HG03378 (cell line): Measurements from ENCODE around the gene NINL.
A peak's percentile ranks its signal among the peaks of the same experiment; 100 is the strongest.
"Not testable (repeated sequence)": the region's sequence is repeated elsewhere in the genome, so short reads cannot be mapped to it uniquely, and the experiment has no call there.

Experiments
- ATAC-seq: cut with Tn5 transposase; IDR thresholded peaks from one replicate; pipeline ENCODE4 v1.9.1; 2021; ENCODE audit warnings: mild to moderate bottlenecking, moderate library complexity; ENCODE audit not compliant: unreplicated experiment

The NINL gene

DNA sequence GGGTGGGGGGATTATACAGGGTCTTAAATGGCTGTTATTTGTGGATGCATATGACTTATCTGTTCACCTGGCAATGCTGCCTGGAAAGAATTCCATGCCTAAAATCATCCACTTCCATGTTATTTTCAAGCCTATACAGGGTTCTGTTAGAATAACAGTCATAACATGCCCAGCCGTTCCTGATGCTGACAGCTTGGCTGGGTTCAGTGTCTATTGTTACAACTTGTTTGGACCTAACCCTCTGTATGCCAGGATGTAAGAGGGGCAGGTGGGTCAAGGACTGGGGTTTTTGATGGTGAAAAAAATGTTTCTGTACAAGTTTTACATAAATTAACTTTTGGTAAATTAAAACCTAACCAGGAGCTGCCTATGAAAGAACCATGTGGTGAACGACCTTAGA, 98.0 kb downstream of the NINL start:
- ATAC-seq = no peak

- no peak for ATAC-seq
Observed at GRCh38 chr20:25486377-25486776, 99.0 kb downstream of the NINL start.

DNA sequence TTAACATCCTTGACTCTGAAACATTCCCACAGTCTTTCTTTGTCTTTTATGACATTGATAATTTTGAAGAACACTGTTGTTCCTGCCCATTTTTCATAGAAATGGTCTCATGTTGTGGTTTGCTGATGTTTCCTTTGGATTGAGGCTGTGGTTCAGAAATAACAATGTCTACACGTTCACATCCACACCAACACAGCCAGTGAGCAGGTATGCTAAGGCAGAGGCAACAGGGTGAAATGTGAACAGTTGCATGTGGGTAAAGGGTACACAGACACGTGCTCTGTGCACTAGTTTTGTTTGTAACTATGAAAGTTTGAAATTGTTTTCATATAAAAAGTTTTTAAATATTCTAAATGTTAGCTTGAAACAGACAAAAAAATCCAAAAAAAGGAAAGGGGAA, 99.5 kb downstream of the NINL start:
- ATAC-seq = no peak

DNA sequence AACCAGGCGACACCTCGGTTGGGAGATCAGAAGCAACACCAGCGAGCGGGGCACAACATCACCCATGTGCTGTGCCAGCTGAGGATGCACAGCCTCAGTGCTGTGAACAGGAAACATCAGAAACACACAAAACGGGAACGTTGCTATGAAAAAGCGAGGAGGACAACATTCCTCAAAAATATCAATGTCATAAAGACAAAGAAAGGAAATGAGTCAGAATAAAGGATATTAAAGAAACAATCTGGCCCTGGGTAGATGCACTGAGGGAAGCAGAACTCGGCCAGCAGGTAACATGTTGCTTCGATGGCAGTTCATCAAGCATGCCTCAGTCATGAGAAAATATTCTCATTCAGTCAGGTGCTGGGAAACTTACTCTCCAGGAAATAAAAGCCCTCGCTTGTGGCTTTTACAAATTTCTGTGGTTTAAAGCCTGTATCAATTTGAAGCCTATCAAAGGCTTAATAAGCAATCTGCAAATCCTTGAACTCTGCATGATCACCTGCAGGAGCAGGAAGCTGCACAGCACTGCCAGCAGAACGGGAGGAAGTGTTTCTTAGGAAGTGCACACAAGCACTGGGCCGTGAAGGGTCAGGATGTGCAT, 100.3 kb downstream of the NINL start:
- ATAC-seq = no peak

DNA sequence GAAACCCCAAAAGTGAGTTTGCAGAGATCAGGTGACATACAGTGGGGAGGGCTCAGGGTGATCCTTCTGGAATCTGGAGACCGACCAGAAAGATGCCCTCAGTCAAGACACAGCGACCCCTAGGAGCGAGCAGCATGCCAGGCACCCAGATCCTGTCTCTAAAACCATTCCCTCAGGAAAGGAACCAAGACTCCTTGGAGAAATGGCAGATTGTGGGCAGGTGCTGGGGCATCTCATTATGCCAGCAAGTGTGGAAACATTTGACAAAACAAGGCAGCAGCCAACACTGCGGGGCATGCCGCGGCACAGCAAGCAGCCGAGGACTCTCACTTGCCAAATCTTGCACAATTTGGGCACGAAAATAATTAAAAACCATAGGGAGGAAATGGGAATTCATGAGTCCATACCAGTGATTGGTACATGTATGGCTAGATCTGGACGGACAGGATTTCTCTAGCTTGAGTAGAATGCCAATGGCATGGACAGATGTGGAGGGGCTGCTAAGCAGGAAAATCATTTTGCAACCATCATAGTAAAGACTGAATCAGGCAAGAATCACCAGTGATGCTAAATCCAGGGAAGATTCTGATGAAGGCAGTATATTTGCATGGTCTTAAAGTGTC, 101.0 kb downstream of the NINL start:
- ATAC-seq = no peak

DNA sequence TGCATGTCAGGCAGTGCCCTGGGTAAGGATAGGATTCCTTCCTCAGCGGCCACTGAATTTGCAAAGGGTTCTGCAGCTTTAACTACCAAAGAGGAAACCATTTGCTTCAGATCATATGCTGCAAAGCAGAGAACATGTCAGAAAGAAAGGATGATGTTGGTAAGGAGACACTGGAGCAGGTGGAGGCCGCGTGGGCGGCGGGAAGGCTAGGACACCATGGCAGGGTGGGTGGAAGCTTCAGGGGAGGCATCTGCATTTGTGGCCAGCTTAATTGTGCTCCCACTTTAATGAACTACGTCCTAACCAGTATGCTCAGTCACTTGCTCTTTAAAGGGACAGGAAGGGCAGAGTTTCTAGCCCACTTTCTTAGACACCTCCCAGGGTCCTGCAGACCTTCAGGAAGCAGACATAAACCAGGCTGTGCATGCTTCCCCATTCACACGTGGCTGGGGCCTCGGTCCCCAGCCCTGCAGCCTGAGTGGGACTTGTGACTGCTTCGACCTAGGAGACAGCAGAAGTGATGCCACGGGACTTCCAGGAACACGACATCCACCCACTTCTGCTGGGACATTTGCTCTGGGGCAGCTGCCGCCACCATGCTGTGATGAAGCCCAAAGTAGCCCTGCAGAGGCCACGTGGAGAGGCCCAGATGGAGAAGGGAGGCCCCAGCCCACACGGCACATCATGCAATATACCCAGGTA, 101.7 kb downstream of the NINL start:
- no peak for ATAC-seq

DNA sequence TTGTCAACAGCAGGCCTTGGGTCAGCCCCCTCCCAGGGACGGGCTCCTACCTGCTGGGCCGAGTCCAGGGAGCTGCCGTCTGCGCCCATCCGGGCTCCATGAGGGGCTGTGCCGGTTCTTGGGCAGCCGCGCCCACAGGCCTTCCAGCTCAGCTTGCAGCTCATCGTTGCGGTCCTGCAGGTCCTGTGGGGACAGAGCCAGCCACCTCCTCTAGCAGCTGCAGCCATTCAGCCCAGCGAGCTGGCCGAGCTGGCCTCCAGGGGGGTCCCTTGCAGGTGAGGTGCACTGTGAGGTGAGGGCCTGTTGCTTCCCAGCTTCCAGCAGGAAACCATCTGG, 103.4 kb downstream of the NINL start:
- no peak for ATAC-seq

- no peak for ATAC-seq
Observed at GRCh38 chr20:25481235-25481917, 104.0 kb downstream of the NINL start.

GRCh38 chr20:25480797-25481196, 104.5 kb downstream of the NINL start:
- no peak for ATAC-seq

GRCh38 chr20:25480156-25480555, 105.2 kb downstream of the NINL start:
- ATAC-seq = no peak

GRCh38 chr20:25479638-25480037, 105.7 kb downstream of the NINL start:
- ATAC-seq = no peak

- no peak for ATAC-seq
Observed at GRCh38 chr20:25478889-25479568, 106.3 kb downstream of the NINL start.

GRCh38 chr20:25477014-25477882, 108.1 kb downstream of the NINL start:
- no peak for ATAC-seq

GRCh38 chr20:25476106-25477013, 109.0 kb downstream of the NINL start:
- no peak for ATAC-seq

DNA sequence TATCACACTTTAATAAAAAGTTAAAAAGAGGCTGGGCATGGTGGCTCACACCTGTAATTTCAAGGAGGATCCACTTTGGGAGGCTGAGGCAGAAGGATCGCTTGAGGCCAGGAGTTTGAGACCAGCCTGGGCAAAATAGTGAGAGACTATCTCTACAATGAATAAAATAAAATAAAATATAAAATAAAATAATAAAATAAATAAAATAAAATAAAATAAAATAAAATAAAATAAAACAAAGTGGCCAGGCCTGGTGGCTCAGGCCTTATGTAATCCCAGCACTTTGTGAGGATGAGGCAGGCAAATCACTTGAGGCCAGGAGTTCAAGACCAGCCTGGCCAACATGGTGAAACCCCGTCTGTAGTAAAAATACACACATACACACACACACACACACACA, 112.0 kb downstream of the NINL start:
- not testable (repeated sequence) for ATAC-seq

DNA sequence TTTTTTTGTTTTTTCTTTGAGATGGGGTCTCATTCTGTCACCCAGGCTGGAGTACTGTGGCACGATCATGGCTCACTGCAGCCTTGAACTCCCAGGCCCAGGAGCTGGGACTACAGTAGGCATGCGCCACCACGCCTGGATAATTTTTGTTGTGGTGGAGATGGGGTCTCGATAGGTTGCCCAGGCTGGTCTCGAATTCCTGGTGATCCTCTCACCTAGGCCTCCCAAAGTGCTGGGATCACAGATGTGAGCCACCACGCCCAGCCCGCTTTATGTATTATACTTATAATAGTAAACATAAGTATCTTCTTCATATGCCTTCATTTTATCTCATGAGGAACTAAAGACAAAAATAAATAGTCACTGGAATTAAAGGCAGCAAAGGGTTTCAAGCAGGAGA, 114.3 kb downstream of the NINL start:
- ATAC-seq = no peak

DNA sequence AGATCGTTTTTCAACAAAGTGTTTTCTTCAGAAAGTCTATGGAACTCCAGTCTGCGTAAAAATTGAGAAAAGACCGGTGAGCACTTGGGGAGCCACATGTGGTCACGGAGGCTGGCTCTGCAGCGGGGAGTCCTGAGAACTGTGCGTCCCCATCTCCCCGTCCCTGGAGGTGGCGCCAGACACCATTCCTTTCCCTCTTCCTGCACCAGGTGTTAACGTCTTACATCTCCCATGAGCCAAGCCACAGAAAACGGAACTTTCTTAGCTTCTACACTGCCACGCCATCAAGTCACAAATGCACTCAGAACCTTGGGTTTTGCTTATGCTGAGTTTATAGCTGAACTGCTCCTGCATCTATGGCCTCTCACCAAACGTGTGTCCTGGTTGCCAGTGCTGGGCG, 115.3 kb downstream of the NINL start:
- peak; percentile 85 for ATAC-seq

DNA sequence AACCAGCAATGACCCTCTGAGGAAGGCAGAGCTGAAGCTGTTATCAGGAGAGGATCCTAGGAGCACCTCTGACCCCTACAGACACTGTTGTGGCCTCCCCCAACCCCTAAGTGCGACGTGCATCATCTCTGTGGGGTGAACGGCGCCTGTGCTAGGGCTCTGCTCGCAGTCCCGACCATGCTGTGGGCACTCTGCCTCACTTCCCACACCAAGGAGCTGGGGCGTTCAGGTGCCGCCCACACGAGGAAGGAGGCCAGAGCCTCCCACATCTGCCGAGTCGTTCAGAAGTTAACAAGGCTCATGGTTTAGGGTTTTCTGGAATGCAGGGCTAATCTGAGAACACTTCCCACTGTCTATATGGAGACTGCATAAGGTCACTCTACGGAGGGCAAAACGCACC, 115.8 kb downstream of the NINL start:
- no peak for ATAC-seq
